Progenitor cell of endocrine pancreas (in vitro differentiated cells): ENCODE data around the gene GLI1. TPM values are rescaled to one million over a fixed set of nuclear protein-coding genes. Genes with fewer than 3 reads are reported as not detected.
"Not testable (repeated sequence)": the region's sequence is repeated elsewhere in the genome, so short reads cannot be mapped to it uniquely, and the experiment has no call there.

ENCODE experiments used
- DNase-seq: peaks from one replicate; pipeline ENCODE4 v3.0.0; 2021; ENCODE audit warnings: low spot score; ENCODE audit not compliant: unreplicated experiment
- H3K27ac Mint-ChIP-seq: 2 replicates; pipeline ENCODE4 v1.8.0; 2021; ENCODE audit warnings: mild to moderate bottlenecking, moderate library complexity, mixed read lengths
- H3K27me3 Mint-ChIP-seq: 2 replicates; pipeline ENCODE4 v1.8.0; 2021; ENCODE audit warnings: mixed read lengths
- H3K36me3 Mint-ChIP-seq: 2 replicates; pipeline ENCODE4 v1.8.0; 2022; ENCODE audit warnings: mixed read lengths; ENCODE audit not compliant: insufficient read depth
- H3K4me1 Mint-ChIP-seq: 2 replicates; pipeline ENCODE4 v1.8.0; 2021; ENCODE audit warnings: low read depth, mixed read lengths
- H3K4me3 Mint-ChIP-seq: 2 replicates; pipeline ENCODE4 v1.8.0; 2021; ENCODE audit warnings: low read depth, mild to moderate bottlenecking, moderate library complexity, mixed read lengths
- H3K9me3 Mint-ChIP-seq: 2 replicates; pipeline ENCODE4 v1.8.0; 2021; ENCODE audit warnings: low read depth, mixed read lengths
- CTCF ChIP-seq: fragments of 200-600 bp; sonication (generic); IDR thresholded peaks from one replicate; pipeline ENCODE4 v1.5.0; 2021; ENCODE audit warnings: antibody characterized with exemption, mild to moderate bottlenecking; ENCODE audit not compliant: unreplicated experiment
- total RNA-seq: library from RNA; stranded (reverse); gene quantifications from 2 replicates; pipeline ENCODE4 v1.2.1, GENCODE V29; 2021

GLI1 gene
- total RNA-seq, 1 donor from 2014 or later, result 0.91 TPM

- H3K4me3 Mint-ChIP-seq, result no peak overlapping the region
- DNase-seq, result no peak
- H3K27ac Mint-ChIP-seq, result no peak overlapping the region
- TF ChIP-seq CTCF, result no peak
- H3K4me1 Mint-ChIP-seq, result peaks cover 7% of the 10 kb centered on the region
- peaks cover 10% of the 10 kb centered on the region for H3K36me3 Mint-ChIP-seq
- no peaks in the 10 kb centered on the region for H3K9me3 Mint-ChIP-seq
- no peaks in the 10 kb centered on the region for H3K27me3 Mint-ChIP-seq
Observed at GRCh38 chr12:57418255-57418654, 41.3 kb upstream of the GLI1 start.

DNA sequence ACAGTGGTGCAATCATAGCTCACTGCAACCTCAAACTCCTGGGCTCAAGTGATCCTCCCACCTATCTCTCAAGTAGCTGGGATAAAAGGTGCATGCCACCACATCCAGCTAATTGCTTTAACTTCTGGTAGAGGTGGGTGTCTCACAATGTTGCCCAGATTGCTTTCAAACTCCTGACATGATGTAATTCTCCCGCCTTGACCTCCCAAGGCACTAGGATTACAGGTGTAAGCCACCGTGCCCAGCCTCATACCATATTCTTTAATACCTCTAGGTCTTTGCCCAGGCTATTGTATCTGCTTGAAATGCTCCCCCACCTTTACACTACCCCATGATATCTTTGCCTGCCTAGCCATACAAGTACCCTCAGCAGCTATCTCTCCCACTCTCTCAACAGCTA lies 40.1 kb upstream of the GLI1 start:
- no peak for DNase-seq
- Mint-ChIP-seq H3K4me3 (no peak overlapping the region), H3K27me3 (no peaks in the 10 kb centered on the region), H3K4me1 (peaks cover 7% of the 10 kb centered on the region), H3K9me3 (no peaks in the 10 kb centered on the region), H3K27ac (no peak overlapping the region), H3K36me3 (peaks cover 12% of the 10 kb centered on the region)
- TF ChIP-seq CTCF, result no peak

DNA sequence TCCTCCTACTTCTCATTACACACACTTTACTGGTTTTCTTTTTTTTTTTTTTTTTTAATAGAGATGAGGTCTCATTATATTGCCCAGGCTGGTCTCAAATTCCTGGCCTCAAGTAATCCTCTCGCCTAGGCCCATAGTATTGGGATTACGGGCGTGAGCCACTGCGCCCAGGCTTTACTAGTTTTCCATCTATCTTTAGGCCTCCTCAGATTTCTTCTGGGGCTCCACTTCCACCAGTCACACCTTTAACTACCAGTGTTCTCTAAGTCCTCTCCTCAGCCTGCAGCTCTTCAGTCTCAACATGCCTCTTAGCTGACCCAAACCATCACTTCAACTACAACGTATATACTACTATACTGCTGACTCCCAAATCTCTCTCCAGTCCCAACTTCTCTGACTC lies 39.1 kb upstream of the GLI1 start:
- Mint-ChIP-seq H3K4me3 (no peak overlapping the region), H3K36me3 (peaks cover 13% of the 10 kb centered on the region), H3K4me1 (peaks cover 4% of the 10 kb centered on the region), H3K27me3 (no peaks in the 10 kb centered on the region), H3K27ac (peak overlapping the region; percentile 34), H3K9me3 (no peaks in the 10 kb centered on the region)
- DNase-seq, result no peak
- no peak for TF ChIP-seq CTCF

GRCh38 chr12:57426948-57427347 lies 32.6 kb upstream of the GLI1 start:
- peaks cover 14% of the 10 kb centered on the region for H3K36me3 Mint-ChIP-seq
- H3K4me1 Mint-ChIP-seq, result peaks cover 18% of the 10 kb centered on the region
- not testable (repeated sequence) for H3K27me3 Mint-ChIP-seq, H3K9me3 Mint-ChIP-seq, DNase-seq, H3K4me3 Mint-ChIP-seq
- H3K27ac Mint-ChIP-seq, result peak overlapping the region; percentile 80

DNA sequence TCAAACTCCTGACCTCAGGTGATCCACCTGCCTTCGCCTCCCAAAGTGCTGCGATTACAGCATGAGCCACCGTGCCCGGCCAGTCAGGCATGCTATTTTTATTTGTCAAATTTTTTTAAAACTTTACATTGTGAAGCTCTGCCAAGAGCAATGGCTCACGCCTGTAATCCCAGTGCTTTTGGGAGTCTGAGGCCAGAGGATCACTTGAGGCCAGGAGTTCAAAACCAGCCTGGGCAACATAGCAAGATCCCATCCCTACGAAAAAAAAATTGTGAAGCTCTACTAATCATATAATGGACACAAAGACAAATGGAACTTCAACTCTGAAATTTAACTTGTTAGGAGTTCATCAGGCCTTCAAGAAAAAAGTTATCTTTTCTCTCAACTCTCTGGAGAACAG lies 30.6 kb upstream of the GLI1 start:
- peaks cover 6% of the 10 kb centered on the region for H3K36me3 Mint-ChIP-seq
- peaks cover 20% of the 10 kb centered on the region for H3K4me1 Mint-ChIP-seq
- peak overlapping the region; percentile 68 for H3K4me3 Mint-ChIP-seq
- TF ChIP-seq CTCF, result no peak
- H3K27ac Mint-ChIP-seq, result peak overlapping the region; percentile 94
- DNase-seq, result no peak
- no peaks in the 10 kb centered on the region for H3K9me3 Mint-ChIP-seq
- no peaks in the 10 kb centered on the region for H3K27me3 Mint-ChIP-seq

- no peak for TF ChIP-seq CTCF
- Mint-ChIP-seq H3K36me3 (peaks cover 3% of the 10 kb centered on the region), H3K27me3 (no peaks in the 10 kb centered on the region), H3K4me1 (peaks cover 23% of the 10 kb centered on the region), H3K27ac (peak overlapping the region; percentile 97), H3K9me3 (no peaks in the 10 kb centered on the region), H3K4me3 (peak overlapping the region; percentile 95)
- DNase-seq, result no peak
Observed at GRCh38 chr12:57429473-57430111, 30.0 kb upstream of the GLI1 start.
